NCI-H1930 (cell line): ENCODE data around the gene RAP1GAP2.
"Not testable (repeated sequence)": the region's sequence is repeated elsewhere in the genome, so short reads cannot be mapped to it uniquely, and the experiment has no call there.

ENCODE experiments used
- DNase-seq, 2 experiments: peaks; one replicate each; lab custom pipeline; 2025; lab: John Stamatoyannopoulos, UW

The RAP1GAP2 gene

DNA sequence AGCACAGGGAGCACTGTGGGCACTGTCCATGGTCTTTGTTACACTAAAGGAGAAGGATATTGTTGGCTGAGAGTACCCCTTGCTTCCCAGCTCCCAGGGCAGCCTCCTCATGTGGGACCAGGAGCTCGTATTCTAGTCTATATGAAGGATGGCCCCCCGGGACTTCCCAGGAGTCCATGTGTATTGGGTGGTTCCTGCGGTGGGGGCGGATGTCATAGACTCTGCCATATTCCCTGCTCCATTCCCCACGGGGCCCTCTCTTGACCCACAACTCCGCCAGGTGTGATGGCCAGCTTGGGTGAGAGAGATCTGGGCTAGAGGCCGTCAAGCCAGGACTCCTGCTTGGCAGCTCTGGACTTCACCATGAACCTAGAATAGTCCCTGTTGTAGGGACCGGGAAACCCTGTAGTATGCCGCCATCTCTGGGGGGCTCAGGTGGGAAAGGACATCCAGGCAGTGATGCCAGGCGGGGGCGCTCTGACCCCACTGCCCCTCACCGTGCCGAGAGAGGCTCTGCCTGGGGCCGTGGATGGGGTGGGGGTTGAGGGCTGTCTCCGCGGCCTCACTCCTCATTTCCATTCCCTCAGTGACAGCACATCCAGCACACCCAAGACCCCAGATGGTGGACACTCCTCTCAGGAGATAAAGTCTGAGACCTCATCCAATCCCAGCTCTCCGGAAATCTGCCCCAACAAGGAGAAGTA lies 229.3 kb downstream of the RAP1GAP2 start:
- DNase-seq = no peak

DNA sequence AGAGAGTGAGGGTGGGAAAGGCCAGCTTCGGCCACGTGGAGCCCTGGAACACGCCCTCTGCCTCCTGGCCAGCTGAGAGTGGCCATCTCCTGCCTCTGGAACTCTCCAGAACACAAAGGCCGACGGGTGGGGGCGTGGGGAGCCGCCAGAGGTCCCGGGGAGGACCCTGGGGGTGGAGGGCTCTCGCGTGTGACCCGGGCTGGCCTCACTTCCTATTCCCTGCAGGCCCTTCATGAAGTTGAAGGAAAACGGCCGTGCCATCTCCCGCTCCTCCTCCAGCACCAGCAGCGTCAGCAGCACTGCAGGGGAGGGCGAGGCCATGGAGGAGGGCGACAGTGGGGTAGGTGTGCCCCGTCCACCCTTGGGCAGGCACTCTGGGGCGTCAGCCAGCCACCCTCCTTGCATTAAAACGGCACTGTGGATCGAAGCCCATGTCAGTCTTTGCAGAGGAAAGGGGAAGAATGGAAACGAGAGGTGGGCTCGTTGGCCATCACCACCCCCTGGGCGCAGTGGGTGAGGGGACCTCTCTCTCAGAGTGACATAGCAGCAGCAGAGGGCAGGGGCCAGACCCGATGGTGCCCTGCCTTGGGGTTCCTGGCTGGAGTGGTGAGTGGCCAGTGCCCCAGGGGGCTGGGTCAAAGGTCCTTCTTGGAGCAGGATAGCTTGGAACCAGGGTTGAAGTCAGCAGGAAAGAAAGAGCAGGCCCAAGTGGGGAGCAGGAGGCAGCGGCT lies 230.1 kb downstream of the RAP1GAP2 start:
- DNase-seq = no peak

DNA sequence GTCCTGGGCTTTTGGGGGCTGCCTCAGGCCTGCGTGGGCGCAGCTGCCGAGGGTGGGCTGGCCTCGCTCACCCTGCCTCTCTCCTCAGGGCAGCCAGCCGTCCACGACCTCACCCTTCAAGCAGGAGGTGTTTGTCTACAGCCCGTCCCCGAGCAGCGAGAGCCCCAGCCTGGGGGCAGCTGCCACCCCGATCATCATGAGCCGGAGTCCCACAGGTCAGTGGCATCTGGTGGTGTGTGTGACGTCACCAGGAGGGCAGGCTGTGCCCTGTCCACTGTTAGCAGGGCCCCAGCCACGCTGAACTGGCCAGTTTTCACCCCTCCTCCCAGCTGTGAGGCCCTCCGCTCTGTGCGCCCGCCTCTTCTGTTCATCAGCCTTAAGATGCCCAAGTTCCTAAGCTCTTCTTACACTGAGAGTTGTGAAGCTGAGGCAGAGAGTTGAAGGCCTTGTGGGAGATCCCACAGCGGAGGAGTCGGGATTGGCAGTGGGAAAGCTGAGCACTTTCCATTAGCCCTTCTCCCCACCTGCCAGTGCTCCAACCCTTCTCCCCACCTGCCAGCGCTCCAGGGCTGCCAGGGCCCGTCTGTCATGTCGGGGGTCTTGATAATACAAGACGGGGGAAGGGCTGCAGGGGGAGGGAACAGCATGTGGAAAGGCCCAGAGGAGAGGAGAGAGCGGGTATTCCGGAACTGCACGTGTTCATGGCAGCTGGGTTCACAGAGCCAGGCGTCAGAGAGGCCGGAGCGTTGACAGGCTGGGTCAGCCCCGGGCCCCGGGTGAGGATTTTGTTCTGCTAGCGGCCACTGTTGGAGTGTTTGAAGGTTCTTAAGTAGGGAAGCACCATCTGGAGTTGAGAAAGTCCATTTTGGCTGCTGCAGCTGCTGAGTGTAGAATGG lies 230.9 kb downstream of the RAP1GAP2 start:
- DNase-seq = no peak

DNA sequence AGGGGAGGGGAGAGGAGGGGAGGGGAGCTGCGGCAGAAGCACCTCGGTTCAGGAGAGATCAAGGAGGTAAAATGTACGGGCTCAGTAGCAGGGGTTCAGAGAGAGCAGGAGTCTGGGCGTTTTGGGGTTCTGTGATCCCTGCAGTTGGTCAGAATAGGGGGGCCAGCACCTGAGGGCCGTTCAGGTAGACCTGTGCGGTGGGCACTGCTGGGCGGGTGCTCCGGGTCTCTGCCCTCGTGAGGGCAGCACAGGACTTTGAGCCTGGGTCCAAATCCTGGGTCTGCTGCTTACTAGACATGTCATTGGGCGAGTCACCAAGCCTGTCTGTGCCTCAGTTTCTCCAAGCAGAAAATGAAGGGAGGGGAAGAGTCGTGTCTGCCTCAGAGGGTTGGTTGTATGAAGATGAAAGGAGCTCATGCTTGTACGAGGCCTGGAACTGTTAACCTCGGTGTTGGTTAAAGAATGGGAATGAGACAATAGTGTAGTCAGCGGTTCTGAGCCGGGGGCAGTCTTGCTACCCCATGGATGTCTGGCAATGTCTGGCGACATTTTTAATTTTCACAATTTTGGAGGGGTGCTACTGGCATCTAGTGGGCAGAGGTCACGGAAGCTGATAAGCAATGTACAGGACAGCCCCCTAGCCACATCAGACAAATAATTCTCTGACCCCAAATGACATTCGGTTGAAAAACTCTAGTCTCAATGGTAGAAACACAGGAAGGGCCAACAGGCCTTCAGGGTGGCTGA lies 231.7 kb downstream of the RAP1GAP2 start:
- DNase-seq = no peak

DNA sequence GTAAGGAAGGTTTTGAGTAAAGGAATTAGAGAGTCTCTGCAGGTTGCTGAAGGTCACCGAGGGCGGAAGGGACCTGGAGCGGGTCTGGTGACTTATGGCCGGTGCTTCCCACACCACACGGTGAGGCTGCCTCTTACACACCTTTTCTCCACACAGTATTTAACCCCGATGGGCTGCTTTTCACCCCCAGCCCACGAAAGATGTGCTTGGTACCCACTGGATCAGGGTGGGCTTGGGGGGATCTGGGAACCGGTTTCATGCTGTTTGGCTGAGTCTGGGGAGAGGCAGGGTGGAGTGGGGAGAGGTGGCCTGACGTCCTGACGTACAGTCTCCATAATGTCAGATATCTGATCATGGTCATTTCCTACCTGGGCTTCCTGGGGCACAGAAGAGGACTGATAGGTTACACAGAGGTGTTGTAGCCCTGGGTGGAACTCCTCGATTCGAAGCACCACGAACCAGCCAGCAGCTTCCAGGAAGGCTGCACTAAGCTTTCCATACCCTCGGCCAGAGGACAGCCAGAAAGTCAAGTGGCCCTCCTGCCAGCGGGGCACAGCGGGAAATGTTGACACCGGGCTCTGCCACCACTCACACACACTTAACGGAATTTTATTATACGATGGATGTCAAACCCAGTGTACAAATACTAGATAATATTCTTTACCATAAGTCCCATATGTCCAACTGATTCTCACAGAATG lies 233.1 kb downstream of the RAP1GAP2 start:
- no peak for DNase-seq

DNA sequence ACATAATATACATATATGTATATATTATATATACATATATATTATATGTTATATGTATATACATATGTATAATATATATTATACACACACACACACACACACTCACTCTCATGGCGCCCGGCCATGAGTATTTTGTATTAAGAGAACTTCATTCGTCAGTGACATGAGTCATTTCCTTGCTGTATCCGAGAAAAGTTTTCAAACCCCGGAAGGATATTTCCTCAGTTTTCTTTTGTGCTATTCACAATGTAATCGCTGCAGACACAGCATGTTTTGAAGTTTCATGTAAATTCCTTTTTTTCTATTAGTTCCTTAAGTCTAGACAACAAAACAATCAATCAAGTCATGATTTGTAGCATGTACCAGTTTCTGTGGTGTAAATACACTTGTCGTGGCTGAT lies 233.9 kb downstream of the RAP1GAP2 start:
- DNase-seq = no peak

DNA sequence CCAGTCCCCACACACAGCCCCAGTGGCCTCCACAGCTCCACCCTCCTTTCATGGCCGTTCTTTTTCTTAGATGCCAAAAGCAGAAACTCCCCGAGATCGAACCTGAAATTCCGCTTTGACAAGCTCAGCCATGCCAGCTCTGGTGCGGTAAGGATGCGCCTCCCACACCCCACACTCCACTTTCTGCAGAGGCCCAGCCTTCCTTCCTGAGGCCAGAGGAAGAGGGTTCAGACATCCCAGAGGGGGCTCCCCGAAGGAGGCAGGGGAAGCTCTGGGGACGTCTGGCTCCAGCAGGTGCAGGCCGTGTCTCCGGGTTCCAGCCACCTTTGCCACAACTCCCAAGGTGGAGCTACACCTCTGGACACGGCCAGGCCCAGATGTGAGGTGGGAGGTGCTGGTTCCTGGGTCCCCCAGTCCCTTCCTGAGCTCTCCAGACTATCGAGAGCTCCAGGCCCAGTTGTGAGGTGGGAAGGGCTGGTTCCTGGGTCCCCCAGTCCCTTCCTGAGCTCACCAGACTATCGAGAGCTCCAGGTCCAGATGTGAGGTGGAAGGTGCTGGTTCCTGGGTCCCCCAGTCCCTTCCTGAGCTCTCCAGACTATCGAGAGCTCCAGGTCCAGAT lies 234.7 kb downstream of the RAP1GAP2 start:
- not testable (repeated sequence) for DNase-seq

DNA sequence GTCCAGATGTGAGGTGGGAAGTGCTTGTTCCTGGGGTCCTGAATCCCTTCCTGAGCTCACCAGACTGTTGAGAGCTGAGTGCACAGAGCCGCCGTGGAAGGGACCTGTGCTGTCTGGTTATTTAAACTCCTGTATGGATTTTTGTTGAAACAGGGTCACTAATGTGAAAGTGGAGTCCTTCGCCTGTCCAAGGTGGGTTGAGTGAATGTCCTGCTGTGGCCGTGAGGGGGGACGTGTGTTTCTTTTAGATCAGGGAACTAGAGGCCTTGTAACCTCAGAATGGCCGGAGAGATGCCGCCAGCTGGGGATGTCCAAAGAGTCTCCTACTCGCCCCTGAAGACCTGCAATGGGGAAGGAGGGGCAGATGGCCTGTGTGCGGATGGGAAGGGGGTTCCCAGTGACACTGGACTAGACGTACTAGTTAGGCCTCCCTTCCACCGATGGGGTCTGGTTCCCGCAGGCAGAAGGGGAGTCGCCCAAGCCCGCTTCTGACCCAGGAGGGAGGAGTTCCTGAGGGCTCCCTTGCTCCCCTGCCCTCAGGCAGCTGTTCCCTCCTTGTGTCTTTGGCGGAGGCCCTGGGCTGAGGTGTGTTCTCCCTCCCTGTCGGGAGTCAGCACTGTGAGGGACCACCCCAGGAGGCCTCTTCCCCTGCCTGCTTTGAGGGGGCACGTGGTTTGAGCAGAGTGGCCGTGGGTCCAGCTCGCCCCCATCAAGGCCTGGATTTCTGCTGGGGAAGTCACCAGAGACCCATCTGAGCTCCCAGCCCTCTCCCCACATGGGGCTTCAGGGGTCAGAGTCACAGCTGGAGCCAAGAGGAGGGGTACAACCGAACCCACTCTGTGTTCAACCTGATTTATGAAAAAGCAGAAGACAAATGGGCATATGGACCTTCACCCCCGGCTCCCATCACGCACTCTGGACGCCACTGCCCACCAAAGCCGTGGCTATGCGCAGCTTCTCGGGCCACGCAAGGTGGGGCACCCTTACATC lies 236.3 kb downstream of the RAP1GAP2 start:
- DNase-seq = no peak

DNA sequence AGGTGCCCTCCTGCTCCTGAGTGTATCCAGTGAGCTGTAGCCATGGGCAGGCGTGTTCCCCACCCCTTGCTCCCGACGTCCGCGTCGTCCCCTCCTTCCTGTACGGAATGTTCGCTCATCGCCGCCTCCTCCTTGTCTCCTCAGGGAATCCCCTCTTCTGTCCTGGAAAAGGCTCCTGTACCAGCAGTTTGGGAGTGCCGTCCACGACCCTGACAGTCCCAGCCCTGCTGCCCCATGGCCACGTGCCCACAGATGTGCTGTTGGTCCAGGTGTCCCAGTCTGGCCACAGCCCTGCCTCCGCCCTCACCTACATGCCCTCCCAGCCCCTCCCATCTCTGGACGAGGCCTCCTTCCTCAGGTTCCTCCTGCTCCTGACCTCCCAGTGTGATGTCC lies 237.0 kb downstream of the RAP1GAP2 start:
- no peak for DNase-seq

DNA sequence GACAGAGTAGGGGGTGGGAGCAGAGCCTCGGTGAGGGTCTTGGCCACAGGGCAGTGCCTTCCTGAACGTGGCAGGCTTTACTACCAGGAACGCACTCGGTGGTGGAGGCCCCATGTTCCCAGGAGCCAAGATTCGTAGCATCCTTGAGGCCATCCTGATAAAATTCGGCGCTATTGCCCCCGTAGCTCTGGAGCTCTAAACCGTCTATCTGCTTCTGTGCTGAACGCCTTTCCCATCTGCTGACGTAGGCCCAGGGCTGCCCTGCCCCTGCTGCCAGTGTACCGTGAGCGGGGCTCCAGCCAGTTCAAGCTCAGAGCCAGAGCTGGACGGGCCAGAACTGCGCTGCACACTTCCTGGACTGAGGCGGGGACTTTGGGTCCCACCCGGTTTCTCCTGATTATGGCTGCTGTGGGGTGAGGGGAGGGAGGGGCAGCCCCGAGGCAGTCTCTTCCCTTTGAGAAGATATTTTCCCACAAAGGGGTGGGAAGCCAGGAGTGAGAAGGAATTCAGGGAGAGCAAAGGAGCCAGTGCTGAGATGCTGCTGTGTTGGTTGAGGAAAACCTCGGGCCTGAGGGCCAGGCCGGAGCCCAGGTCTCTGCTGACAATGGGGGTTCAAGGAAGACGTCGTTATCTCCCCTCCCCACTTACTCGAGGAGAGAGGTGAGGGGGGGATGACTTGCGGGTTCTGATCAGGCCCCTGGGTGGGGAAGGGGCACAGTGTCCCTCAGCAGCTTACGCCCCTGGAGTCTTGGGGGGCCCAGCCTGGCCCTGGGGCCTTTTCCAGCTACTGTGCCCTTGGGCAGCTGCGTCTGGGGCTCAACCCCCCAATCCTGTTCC lies 237.7 kb downstream of the RAP1GAP2 start:
- no peak for DNase-seq

DNA sequence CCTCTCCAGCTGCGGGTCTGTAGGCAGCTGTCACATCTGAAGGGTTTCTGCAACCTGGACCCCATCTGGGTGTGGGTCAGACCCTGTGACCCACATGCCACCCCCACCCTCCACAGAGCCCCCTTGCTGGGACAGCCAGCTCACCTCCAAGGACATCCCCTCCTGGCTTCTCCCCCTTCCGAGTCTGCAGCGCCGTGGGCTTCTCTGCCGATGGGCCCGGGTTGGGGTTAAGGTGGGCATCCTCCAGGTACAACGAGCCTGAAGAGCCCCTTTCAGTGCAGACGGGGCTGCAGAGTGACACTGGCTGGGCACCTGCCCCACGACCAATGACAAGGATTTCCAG lies 238.3 kb downstream of the RAP1GAP2 start:
- no peak for DNase-seq

DNA sequence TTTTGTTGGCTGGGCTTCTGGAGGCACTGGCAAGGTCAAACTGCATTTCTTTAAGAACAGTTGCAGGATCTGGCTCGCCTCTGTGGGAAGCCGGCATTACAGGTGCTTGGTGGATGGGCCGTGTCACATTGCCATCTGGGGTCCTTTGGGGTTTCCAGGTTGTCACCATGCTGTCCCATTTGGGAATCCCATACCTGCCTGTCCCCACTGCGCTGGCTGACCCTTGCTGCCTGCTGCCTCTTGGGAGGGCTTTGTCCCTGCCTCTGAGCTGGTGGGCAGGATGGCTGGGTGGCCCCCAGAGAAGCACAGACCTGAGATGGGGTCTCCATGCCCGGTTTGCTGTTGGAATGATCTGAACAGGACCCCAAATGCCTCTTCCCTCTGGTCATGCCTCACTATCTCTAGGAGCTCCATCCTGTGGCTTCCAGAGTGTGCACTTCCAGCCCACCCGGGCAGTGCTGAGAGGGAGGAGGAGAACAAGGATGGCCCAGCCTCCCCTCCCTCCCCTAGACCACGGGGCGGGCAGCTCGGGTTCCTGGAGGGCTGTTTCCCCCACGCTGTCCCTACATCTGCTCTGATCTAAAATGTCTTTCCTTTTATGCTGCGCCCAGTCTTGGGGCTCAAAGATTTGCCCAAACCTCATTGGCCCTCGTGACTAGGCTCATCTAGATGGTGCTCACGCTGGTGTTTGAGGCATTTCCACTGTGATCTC lies 239.2 kb downstream of the RAP1GAP2 start:
- DNase-seq = no peak

DNA sequence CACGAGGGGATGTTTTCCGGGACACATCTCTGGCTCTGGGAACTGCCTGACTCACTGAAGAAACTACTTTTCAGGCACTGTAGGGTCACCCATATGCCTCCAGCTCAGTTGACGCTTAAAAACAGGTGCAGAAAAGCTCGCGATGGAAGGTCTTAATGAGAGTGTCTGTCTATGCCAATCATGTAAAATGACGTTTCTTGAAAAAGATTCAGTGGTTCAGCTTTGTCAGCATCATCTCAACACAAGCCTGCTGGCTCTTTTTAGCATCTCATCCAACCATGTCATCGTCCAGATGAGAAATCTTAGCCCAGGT lies 239.7 kb downstream of the RAP1GAP2 start:
- DNase-seq = no peak

DNA sequence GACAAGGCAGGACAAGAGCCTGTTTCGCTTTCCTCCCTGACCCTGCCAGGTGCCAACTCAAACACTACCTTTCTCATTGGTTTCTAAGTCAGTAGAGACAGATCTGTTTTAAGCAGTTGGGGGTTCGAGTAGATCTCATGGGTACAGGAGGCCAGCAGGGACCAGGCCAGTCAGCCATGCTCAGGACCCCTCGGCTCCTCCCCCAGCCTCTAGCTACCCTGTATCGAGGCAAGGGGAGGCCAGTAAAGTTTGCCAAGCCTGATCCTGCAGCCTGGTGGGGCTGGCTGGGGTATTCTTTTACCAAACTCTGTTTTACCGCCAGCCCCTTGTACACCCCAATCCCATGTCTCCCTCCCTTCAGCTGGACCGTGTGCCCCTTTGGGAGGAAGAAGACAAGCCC lies 240.6 kb downstream of the RAP1GAP2 start:
- no peak for DNase-seq

DNA sequence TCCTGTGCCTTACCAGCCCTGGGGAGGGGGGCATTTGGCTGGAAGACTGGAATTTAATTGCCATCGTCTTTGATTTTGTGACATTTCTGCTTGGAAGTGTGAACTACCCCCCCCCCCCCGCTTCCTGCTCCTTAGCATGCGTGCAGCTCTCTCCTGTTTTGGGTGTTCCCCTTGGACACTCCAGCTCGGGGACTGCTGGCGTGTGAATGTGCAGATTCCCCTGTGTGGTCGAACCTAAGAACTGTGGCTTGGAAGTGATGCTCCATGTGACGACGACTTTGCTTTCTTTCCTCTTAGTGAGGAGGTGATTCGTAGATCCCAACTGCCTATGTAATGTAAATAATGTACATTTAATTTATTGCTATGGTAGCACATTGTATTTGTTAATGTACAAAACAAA lies 241.0 kb downstream of the RAP1GAP2 start:
- no peak for DNase-seq

DNA sequence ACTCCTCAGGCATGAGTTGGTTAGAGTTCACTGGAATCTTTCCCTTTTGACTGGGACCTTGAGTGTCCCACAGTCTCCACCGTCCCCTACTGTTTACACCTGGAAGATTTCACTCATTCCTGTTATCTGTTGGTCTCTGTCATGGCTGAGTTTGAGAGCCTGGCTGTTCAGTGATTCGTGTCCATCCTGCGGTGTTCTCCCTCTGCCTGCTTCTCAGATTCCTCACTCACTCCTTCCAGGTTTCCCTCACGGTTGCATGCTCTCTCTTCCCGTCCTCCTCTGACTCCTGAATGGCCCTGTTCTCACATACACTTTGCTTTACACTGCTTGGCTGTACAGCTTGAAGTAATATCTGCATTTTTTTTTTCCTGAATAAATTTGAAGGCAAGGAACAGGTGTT lies 242.7 kb downstream of the RAP1GAP2 start:
- no peak for DNase-seq

DNA sequence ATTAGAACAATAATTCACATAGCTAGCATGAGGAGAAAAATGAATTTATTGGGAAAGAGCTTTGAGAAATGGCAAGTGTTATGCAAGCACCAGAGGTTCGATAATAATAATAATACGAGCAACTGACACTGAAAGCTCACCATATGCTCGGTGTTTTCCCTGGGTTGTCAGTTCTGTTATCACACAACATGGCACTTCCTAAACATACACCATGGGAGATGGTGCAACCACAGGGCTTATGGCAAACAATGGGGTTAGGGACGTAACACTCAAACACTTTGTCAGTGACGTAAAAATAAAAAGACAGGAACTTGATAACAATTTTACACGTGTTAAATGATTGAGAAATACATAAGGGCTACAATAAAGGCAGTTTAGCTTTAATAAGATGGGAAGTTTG lies 243.5 kb downstream of the RAP1GAP2 start:
- no peak for DNase-seq

DNA sequence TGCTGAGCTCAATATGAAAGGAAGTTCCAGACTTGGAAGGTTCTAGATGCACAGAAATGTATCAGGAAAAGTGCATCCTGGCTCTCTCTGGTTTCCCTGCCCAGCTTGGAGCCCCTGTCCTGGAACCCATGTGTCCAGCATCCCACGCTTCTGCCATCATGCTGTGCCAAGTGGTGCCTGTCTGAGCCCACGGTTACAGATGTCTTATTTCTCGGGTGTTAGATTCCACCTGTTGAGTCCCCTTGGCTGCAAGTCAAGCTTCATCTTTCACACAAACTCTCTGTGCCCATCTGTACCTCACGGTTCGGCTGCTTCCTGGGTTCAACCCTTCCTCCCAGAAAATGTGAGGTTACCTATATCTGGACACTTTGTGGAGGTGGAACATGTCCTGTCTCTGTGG lies 244.6 kb downstream of the RAP1GAP2 start:
- DNase-seq = no peak
